HG03175 (cell line): ENCODE data around the gene AGTPBP1.

Experiments
- ATAC-seq: cut with Tn5 transposase; IDR thresholded peaks from one replicate; pipeline ENCODE4 v1.9.1; 2021; ENCODE audit warnings: mild to moderate bottlenecking, moderate library complexity; ENCODE audit not compliant: unreplicated experiment

AGTPBP1 gene

GRCh38 chr9:85502815-85503655 is 238.7 kb downstream of the AGTPBP1 start:
- ATAC-seq: peak; percentile 45

GRCh38 chr9:85501882-85502281 is 239.9 kb downstream of the AGTPBP1 start:
- no peak for ATAC-seq

- no peak for ATAC-seq
These were observed 240.3 kb downstream of the AGTPBP1 start for GRCh38 chr9:85501456-85501855.
